Fibroblast of the aortic adventitia (primary cell): ENCODE measurements around the gene COPG2. TPM values are rescaled to one million over a fixed set of nuclear protein-coding genes. Genes with fewer than 3 reads are reported as not detected.

ENCODE experiments used
- DNase-seq: peaks from one replicate; pipeline ENCODE4 v3.0.0-alpha.2; 2010; ENCODE audit warnings: low read depth
- H3K4me3 ChIP-seq: 2 replicates; pipeline ENCODE4 v1.5.1; 2011; ENCODE audit warnings: low read depth, mild to moderate bottlenecking, control low read depth, low read length, moderate library complexity
- total RNA-seq: library from RNA; depleted of rRNA; stranded (reverse); fragments of >200 nt; gene quantifications from 2 replicates; pipeline ENCODE4 v1.2.3, GENCODE V29; 2012; ENCODE audit warnings: low replicate concordance
- TF ChIP-seq, protein P1 (sequence below): IDR thresholded peaks from 2 replicates; pipeline ENCODE4 v1.5.1; 2011; ENCODE audit warnings: mild to moderate bottlenecking, low read length, control low read depth, inconsistent platforms; ENCODE audit not compliant: insufficient read depth

COPG2 gene
- total RNA-seq, 1 donor = 43.7 TPM

DNA sequence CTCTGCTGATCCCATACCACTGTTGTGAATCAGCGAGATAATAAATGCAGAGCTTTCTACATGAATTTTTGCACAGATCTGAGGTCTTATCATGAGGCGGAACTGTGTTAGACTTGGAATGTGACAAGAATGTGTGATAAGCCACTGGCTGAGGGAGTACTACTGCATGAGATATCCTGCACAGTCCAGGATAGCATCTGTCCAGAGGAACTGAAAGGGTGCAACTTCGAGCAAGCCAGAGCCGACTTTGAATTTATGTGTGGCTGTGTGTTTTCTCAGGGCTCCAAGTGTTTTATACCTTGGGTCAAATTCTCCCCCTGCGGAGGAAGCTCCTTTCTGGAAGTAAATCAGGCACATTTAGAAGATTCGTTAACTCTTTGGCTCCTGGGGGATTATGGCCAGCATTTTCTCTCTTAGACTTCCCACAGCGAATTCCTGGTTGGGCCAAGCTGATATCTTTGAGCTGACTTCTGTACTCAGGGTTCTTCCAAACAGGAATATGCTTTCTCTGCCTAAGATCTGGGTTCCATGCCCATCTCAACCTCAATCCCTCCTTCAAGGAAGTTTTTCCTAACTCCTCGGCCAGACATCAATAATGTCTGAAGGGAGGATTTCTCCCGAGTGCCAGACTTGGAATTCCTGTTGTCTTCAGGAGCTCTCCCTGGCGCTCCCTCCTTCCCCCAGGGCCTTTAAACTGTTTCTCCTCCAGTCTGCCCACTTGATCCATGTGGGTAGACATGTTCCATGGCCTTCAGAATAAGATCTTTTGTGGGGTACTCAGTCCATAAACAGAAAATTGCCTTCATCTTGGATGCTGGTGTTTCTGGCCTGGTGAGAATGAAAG is 179.2 kb downstream of the COPG2 start:
- peak; percentile 89 for DNase-seq
- no peak overlapping the region for H3K4me3 ChIP-seq
- TF ChIP-seq, protein P1, sequence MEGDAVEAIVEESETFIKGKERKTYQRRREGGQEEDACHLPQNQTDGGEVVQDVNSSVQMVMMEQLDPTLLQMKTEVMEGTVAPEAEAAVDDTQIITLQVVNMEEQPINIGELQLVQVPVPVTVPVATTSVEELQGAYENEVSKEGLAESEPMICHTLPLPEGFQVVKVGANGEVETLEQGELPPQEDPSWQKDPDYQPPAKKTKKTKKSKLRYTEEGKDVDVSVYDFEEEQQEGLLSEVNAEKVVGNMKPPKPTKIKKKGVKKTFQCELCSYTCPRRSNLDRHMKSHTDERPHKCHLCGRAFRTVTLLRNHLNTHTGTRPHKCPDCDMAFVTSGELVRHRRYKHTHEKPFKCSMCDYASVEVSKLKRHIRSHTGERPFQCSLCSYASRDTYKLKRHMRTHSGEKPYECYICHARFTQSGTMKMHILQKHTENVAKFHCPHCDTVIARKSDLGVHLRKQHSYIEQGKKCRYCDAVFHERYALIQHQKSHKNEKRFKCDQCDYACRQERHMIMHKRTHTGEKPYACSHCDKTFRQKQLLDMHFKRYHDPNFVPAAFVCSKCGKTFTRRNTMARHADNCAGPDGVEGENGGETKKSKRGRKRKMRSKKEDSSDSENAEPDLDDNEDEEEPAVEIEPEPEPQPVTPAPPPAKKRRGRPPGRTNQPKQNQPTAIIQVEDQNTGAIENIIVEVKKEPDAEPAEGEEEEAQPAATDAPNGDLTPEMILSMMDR = no peak

- no peak overlapping the region for H3K4me3 ChIP-seq
- TF ChIP-seq, protein P1 = no peak
- no peak for DNase-seq
Measured at GRCh38 chr7:130488392-130489139, 180.0 kb downstream of the COPG2 start.

DNA sequence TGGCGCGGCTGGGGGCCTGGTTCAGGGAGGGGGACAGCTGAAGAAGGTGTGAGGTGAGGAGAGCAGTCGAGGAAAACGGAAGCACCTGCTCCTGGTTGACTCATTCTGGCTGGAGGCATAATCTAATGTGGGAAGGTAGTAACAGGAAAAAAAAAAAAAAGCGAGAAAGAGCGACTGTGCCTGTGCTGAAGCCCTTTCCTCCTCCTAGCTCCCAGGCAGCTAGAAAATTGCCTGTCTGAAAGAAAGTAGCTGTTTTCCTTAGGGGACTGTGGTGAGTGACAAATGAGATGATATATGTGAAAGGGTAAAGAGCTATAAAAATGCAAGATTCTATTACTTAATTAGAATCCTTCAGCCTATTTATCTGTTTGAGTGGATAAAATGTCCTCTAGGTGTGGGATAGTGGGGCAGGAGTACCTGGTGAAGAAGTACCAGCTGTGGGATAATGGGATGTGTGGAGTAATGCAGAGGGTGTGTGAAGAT is 181.6 kb downstream of the COPG2 start:
- no peak overlapping the region for H3K4me3 ChIP-seq
- no peak for DNase-seq
- TF ChIP-seq, protein P1 = no peak

- DNase-seq = no peak
- TF ChIP-seq, protein P1 = no peak
- no peak overlapping the region for H3K4me3 ChIP-seq
Measured at GRCh38 chr7:130486114-130486953, 182.2 kb downstream of the COPG2 start.

DNA sequence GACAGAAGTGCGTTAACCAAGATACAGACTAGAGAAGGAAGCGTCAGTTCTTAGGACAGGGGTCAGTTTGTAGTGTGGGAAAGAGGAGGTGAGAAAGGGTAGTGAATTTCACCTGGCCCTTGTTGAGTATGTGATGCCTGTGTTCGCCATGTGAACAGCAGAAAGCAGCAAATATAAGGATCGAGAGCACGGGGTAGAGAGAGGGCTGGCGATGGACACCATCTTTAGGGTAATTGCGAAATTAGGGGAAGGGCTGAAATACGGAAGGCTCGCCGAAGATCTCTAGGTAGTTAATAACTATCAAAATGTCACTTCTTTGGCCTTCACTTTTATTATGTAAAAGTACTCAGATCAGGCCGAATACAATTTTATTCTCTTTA is 182.8 kb downstream of the COPG2 start:
- TF ChIP-seq, protein P1 = no peak
- H3K4me3 ChIP-seq = no peak overlapping the region
- DNase-seq = no peak

- no peak for DNase-seq
- TF ChIP-seq, protein P1 = no peak
- no peak overlapping the region for H3K4me3 ChIP-seq
Measured at GRCh38 chr7:130483031-130483430, 185.5 kb downstream of the COPG2 start.
